H1 (cell line): Measurements from ENCODE around the gene TOMM7. TPM values are rescaled to one million over a fixed set of nuclear protein-coding genes. Genes with fewer than 3 reads are reported as not detected.

Experiments
- BCL11A ChIP-seq, 2 experiments: IDR thresholded peaks; one replicate each; pipeline ENCODE4 v1.6.1; 2011; ENCODE audit warnings: low read depth in 2 of 2, low read length in 2 of 2, mild to moderate bottlenecking in 2 of 2
- CEBPB ChIP-seq: IDR thresholded peaks from 2 replicates; pipeline ENCODE4 v1.6.1; 2012; ENCODE audit warnings: low read depth, low read length
- EZH2 ChIP-seq: fragments of 200-600 bp; sonication (generic); IDR thresholded peaks from 2 replicates; pipeline ENCODE4 v1.7.1; 2012; ENCODE audit warnings: low read depth, mild to moderate bottlenecking, moderate library complexity, low read length, inconsistent platforms; ENCODE audit not compliant: severe bottlenecking
- HDAC2 ChIP-seq, 2 experiments: fragments of 300-600 bp in 1 of 2; sonication (generic) in 1 of 2; IDR thresholded peaks; 2 replicates each; pipeline ENCODE4 v1.6.1; 2011 to 2012; ENCODE audit warnings: low read depth in 2 of 2, low read length in 2 of 2, mild to moderate bottlenecking in 2 of 2, moderate library complexity in 2 of 2, borderline replicate concordance in 1 of 2, inconsistent platforms in 1 of 2
- KDM4A ChIP-seq: IDR thresholded peaks from one replicate; pipeline ENCODE4 v1.7.1; 2012; ENCODE audit warnings: low read depth, mild to moderate bottlenecking, moderate library complexity, low read length, inconsistent platforms; ENCODE audit not compliant: severe bottlenecking
- TCF12 ChIP-seq: IDR thresholded peaks from 2 replicates; pipeline ENCODE4 v1.6.1; 2011; ENCODE audit warnings: low read depth, mild to moderate bottlenecking, low read length
- polyA plus RNA-seq, 7 experiments: library from polyadenylated mRNA; depleted of rRNA in 3 of 7; stranded (reverse) in 5 of 7; unstranded in 2 of 7; fragments of >200 nt in 5 of 7; fragments of 200-250 nt in 2 of 7; gene quantifications; 1 replicate in 5 of 7; 2 replicates in 1 of 7; 4 replicates in 1 of 7; pipeline versions ENCODE4 v1.2.1 to v1.2.3, GENCODE V29; 2011 to 2013; ENCODE audit warnings: missing spikeins in 2 of 7, mixed read lengths in 2 of 7
- total RNA-seq: library from RNA; stranded (reverse); fragmentation: NEBNext Ultra II Directional; extraction: Animal tissue kit (Norgen Biotek cat#: 25700); gene quantifications from 2 replicates; pipeline ENCODE4 v1.2.1, GENCODE V29; 2021
- TF ChIP-seq, protein P1 (sequence below): IDR thresholded peaks from 2 replicates; pipeline ENCODE4 v1.6.1; 2011; ENCODE audit warnings: low read length, improper control_type of control experiment
- TF ChIP-seq, protein P2 (sequence below): IDR thresholded peaks from 2 replicates; pipeline ENCODE4 v1.6.1; 2012; ENCODE audit warnings: low read length, inconsistent platforms

The TOMM7 gene
- total and polyA plus RNA-seq, 2 of the 8 experiments (the other 6 are each of a cell fraction or from before 2014, with no cell fraction given): 389 to 508 TPM

DNA sequence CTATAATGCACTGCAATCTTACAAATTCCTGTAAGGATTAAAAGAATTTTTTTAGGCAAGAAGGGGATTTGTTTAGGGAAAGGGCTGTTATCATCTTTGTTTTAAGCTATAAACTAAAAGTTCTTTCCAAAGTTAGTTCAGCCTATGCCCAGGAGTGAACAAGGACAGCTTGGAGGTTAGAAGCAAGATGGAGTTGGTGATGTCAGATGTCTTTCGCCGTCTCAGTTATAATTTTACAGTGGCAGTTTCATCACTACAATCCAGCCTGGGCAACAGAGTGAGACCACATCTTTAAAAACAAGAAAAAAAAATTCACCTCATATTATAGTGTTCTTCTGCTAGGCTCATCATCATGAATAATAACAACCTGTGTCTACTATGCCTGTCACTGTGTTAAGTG is 2.1 kb upstream of the TOMM7 start (continued):
- no peak for TF ChIP-seq TCF12
- TF ChIP-seq, protein P1, sequence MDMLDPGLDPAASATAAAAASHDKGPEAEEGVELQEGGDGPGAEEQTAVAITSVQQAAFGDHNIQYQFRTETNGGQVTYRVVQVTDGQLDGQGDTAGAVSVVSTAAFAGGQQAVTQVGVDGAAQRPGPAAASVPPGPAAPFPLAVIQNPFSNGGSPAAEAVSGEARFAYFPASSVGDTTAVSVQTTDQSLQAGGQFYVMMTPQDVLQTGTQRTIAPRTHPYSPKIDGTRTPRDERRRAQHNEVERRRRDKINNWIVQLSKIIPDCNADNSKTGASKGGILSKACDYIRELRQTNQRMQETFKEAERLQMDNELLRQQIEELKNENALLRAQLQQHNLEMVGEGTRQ: no peak
- no peak for TF ChIP-seq BCL11A (IDR thresholded peaks at IDR 0.05; ENCODE audit: low read depth in 2 of 2, low read length in 2 of 2)
- TF ChIP-seq, protein P2, sequence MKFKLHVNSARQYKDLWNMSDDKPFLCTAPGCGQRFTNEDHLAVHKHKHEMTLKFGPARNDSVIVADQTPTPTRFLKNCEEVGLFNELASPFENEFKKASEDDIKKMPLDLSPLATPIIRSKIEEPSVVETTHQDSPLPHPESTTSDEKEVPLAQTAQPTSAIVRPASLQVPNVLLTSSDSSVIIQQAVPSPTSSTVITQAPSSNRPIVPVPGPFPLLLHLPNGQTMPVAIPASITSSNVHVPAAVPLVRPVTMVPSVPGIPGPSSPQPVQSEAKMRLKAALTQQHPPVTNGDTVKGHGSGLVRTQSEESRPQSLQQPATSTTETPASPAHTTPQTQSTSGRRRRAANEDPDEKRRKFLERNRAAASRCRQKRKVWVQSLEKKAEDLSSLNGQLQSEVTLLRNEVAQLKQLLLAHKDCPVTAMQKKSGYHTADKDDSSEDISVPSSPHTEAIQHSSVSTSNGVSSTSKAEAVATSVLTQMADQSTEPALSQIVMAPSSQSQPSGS: no peak
- TF ChIP-seq EZH2: no peak
- no peak for TF ChIP-seq CEBPB
- no peak for TF ChIP-seq HDAC2 (IDR thresholded peaks at IDR 0.05; ENCODE audit: borderline replicate concordance in 1 of 2, low read depth in 2 of 2, low read length in 2 of 2)
- TF ChIP-seq KDM4A: no peak
